Lower leg skin (tissue), 4 donors: Measurements from ENCODE around the gene SH3D21. TPM values are rescaled to one million over a fixed set of nuclear protein-coding genes. Genes with fewer than 3 reads are reported as not detected.

Source experiments
- DNase-seq, 2 donors: peaks; one replicate each; pipeline ENCODE4 v3.0.0-alpha.2; 2019; ENCODE audit warnings: low spot score in 2 of 2
- H3K4me3 ChIP-seq: fragments of 200-600 bp; sonication (generic); 2 replicates; pipeline ENCODE4 v1.5.1; 2017; ENCODE audit warnings: mild to moderate bottlenecking, low read depth; ENCODE audit not compliant: poor library complexity, severe bottlenecking
- CTCF ChIP-seq, 3 donors: fragments of 450-650 bp; IDR thresholded peaks; one replicate each; pipeline ENCODE4 v1.5.1; 2016; ENCODE audit warnings: antibody characterized with exemption in 3 of 3, mild to moderate bottlenecking in 3 of 3, moderate library complexity in 2 of 3
- POLR2A ChIP-seq, 2 donors: fragments of 450-650 bp; IDR thresholded peaks; one replicate each; pipeline ENCODE4 v1.6.1; 2016 to 2017; ENCODE audit warnings: antibody characterized with exemption in 2 of 2, mild to moderate bottlenecking in 1 of 2, moderate library complexity in 1 of 2
- WGBS, 2 donors: methylation state at CpG; one replicate each; pipeline ENCODE4 v1.1.5; 2018; 5-methylcytosine and 5-hydroxymethylcytosine counted together
- intact Hi-C: fragments of 100-400 bp; cut with DNase I; formaldehyde crosslinking; loops from one replicate; pipeline ENCODE4 v1.15.0; 2023; ENCODE audit warnings: low total_unique reads
- total RNA-seq, 4 donors: library from RNA; depleted of rRNA; stranded (reverse); fragments of >200 nt; gene quantifications; one replicate each; pipeline ENCODE4 v1.1.0, GENCODE V29; 2016

The SH3D21 gene
- total RNA-seq, 4 donors from 2014 or later: 9.8 to 20.9 (median 14.6) TPM

- DNase-seq: no peak
- no peak for TF ChIP-seq POLR2A (IDR thresholded peaks at IDR 0.05)
- no peak for TF ChIP-seq CTCF (IDR thresholded peaks at IDR 0.05)
- no peak overlapping the region for H3K4me3 ChIP-seq
- intact Hi-C loops: loop anchor here (10.0 kb wide), 1 partner anchor 435 kb away; no protein-coding TSS in a partner anchor
- 88 to 90% methylated on average over 9 of the region's 9 CpGs for WGBS, 2 donors
These were observed 33.4 kb downstream of the SH3D21 start for GRCh38 chr1:36339615-36340014.

GRCh38 chr1:36341626-36342320 is 35.6 kb downstream of the SH3D21 start:
- WGBS, 2 donors: 86 to 88% methylated on average over 23 to 34 of the region's 34 CpGs
- H3K4me3 ChIP-seq: no peak overlapping the region
- intact Hi-C loops: no loop called here
- no peak for DNase-seq
- TF ChIP-seq POLR2A (IDR thresholded peaks at IDR 0.05) (no peak), CTCF (IDR thresholded peaks at IDR 0.05) (no peak)

- intact Hi-C loops: no loop called here
- H3K4me3 ChIP-seq: no peak overlapping the region
- 79 to 84% methylated on average over 9 to 10 of the region's 10 CpGs for WGBS, 2 donors
- DNase-seq: no peak
- TF ChIP-seq POLR2A (IDR thresholded peaks at IDR 0.05): no peak
- TF ChIP-seq CTCF (IDR thresholded peaks at IDR 0.05): no peak
These were observed 36.4 kb downstream of the SH3D21 start for GRCh38 chr1:36342426-36343185.

GRCh38 chr1:36343651-36344394 is 37.7 kb downstream of the SH3D21 start:
- no peak for DNase-seq
- intact Hi-C loops: loop anchor here (2.0 kb wide), 1 partner anchor 79 kb away; no protein-coding TSS in a partner anchor
- no peak overlapping the region for H3K4me3 ChIP-seq
- no peak for TF ChIP-seq CTCF (IDR thresholded peaks at IDR 0.05)
- TF ChIP-seq POLR2A (IDR thresholded peaks at IDR 0.05): no peak
- 89 to 97% methylated on average over 21 to 24 of the region's 24 CpGs for WGBS, 2 donors

GRCh38 chr1:36344395-36344680 is 38.2 kb downstream of the SH3D21 start:
- WGBS, 2 donors: 88 to 93% methylated on average over 8 of the region's 8 CpGs
- H3K4me3 ChIP-seq: no peak overlapping the region
- TF ChIP-seq POLR2A (IDR thresholded peaks at IDR 0.05): no peak
- TF ChIP-seq CTCF (IDR thresholded peaks at IDR 0.05): no peak
- no peak for DNase-seq
- intact Hi-C loops: loop anchor here (2.0 kb wide), 1 partner anchor 78 kb away; no protein-coding TSS in a partner anchor
